HG03060 (cell line): ENCODE results near the gene GID8.

Experiments used
- ATAC-seq: cut with Tn5 transposase; IDR thresholded peaks from one replicate; pipeline ENCODE4 v1.9.1; 2021; ENCODE audit warnings: low read depth, moderate number of reproducible peaks; ENCODE audit not compliant: unreplicated experiment

The GID8 gene

GRCh38 chr20:62902926-62903615 is 34.9 kb upstream of the GID8 start:
- ATAC-seq: no peak

- ATAC-seq: no peak
Observed at GRCh38 chr20:62905536-62906117, 32.3 kb upstream of the GID8 start.

- no peak for ATAC-seq
Observed at GRCh38 chr20:62906209-62906608, 31.7 kb upstream of the GID8 start.

DNA sequence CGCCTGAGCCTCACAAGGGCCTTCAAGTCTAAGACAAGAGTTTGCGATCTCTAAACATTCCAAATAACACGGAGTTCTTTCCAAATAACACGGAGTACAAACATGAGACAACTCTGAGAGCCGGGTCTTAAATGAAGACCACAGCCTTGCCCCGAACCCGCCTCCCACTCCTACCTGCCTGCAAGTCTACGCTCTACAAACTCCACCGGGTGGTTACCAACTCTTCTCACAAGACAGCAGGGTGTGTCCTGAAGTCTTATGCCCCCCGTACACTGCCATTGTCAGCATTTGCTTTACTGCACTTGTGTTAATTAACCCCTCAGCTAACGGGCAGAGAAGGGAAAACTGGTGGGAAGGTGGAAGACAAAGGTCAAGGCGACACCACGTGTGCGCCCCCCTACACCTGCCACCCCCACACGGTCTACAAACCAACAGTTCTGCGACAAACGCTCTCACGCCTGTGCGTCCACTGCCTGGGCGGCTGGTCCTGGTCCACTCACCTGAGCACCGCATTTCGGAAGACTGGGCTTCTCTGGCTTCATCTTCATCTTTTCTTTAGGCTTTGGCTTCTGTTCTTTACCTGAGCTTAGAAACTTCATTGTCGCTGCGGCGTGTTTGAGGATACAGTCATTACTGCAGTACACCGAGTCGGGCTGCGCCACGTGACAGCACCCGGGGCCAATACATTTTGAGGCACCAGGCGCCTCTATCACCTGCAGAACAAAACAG is 31.1 kb upstream of the GID8 start:
- ATAC-seq: no peak

DNA sequence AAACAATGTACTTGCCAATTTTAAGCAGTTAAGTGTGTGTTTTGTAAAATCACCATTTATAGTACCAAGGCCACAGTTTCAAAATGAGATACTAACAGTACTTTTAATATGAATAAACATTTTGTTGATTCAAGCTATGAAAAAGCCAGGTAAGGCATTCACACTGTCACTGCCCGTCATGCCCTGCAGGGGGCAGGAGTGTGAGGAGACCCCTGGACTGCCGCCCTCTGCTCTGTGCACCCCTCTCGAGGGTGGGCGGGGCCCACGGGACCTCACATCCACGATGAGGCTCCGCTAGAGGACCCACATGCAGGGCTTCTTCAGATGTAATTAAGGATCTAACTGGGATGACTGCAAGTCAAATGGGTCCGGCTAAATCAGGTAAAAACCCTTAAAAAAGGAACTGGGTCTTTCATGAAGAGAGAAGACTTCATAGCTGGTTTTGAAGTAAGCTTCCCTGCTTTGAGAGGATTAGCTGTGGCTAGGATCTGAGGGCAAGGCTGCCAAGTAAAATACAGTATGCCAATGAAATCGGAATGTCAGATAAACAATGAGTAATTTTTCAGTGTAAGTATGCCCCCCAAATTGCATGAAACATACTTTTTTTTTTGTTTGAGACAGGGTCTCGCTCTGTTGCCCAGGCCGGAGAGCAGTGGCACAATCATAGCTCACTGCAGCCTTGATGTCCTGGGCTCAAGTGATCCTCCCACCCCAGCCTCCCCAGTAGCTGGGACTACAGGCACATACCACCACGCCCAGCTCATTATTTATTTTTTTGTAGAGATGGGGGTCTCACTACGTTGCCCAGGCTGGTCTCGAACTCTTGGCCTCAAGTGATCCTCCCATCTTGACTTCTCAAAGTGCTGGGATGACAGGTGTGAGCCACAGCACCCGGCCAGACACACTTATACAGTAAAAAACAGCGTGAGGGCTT is 30.3 kb upstream of the GID8 start:
- ATAC-seq: no peak

DNA sequence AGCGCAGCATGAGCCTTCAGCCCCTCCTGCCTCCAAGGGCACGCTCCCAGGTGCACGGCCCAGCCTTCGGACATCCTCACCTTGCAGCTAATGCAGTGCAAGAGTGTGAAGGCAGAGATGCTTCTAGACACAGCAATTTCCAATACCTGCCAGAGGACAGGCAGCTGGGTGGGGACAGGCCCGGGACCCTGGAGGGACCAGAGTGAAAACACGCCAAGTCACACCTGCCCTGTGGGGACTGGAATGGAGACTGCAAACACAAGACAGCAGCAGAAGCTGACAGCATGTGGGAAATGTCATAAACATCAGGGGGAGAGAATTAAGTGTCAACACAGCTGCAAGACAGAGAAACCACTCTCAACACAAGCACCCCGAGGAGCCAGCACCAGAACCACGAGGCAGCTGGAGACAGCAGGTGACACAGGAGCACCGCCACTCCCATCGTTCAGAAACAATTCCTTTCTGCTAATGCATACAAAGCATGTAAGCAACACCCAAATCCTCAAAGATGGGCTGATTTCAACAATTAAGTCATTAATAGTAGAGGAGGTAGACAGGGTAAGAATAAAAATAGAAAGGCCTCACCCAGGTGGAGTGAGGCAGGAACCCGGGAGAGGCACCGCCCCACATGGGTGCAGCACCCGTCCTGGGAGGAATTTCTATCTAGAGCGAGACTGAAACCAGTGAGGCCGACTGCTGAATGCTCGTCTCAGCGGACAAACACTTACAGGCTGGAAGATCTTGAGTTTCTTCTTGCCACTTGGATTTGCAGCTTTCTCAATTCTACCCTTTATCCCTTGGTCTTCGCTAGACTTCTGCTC is 28.8 kb upstream of the GID8 start:
- no peak for ATAC-seq

DNA sequence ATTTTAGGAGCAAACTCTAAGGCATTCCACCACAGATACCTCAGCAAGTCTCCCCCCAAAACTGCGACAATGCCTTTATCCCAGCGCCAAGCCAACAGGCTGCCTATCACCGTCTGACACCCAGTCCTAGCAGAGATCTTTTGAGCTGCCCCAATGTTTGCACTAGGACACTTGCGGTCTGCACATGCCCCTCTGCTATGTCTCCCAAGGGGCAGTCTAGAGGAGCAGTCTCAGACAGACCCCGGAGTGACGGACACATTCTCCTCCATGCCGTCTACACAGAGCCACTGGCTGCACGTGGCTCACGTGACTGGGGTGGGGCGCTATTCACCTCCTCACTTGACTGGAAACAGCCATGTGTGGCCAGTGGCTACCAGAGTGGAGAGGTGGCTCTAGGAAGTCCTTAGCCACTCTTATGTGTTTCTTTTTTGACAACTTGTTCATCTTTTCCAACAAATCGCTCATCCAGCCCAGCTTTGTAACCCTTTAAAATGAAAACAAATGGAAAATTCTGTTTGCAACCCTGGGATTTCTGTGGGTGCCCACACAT is 27.7 kb upstream of the GID8 start:
- no peak for ATAC-seq

- ATAC-seq: no peak
Observed at GRCh38 chr20:62910777-62911497, 27.0 kb upstream of the GID8 start.

DNA sequence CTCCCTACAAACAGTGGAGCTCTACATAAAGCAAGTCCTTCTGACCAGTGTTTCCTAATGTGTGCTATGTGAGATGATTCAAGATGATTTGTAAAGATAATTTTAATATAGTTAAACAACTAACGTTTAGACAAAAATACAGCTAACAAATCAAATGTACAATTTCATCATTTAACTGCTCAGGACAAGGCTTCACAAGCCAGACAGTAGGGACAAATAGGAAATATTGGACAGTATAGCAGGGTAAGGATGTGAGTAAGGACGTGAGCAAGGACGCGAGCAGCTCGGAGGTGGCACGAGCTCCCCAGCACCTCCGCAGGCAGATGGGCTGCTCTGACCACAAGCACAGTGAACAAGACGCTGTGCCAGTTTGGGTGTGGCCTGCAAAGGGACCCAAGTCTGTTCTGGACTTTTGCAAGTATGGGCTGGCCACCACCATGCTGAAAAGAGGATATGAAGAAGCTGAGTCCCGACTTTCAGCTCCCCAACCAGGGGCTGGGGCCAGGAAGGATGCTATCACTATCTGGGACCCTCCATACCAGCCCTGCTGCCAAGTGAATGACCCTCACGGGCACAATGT is 26.2 kb upstream of the GID8 start:
- ATAC-seq: no peak

DNA sequence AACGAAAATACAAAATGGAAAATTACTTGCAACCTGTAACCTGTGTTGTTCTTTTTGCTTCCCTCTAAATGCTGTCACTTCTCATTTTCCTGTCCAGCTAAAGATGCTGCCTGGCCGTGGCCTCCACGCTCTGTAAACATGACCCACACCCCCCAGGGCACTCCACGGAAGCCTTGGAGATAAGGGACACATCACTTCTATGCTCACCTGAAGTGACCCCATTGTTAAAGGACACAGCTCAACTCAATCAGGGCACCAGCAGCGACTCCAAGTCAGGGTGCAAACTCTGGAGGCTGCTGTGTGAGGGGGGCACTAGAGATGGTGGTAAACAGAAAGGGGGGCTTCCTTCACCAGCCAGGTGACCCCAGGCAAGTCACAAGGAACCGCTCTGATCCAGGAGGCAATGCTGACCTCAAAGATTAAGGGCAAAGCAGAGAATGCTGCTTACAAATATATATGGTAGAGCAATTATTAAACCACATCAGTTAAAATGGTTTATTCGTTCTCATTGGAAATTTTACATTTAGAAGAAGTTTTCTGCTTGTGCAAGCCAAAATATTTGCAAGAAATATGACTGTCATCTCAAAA is 24.8 kb upstream of the GID8 start:
- ATAC-seq: no peak

DNA sequence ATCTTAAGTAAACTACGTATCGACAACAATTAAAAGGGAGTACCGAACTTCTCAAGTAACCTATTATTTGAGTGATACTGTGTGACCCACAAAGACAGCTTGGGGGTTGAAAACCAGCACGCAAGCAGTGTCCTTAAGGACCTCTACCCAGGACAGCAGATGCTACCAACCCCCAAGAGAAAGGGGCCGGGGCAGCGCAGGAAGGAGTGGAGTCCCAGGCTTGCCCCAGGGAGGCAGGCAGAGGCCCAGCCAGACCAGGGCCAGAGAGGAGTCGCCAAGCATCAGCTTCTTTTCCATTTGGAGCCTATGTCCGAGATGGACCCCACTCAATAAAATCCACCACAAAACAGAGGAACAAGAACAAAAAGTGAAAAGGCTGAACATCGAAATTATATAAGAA is 23.5 kb upstream of the GID8 start:
- ATAC-seq: no peak

DNA sequence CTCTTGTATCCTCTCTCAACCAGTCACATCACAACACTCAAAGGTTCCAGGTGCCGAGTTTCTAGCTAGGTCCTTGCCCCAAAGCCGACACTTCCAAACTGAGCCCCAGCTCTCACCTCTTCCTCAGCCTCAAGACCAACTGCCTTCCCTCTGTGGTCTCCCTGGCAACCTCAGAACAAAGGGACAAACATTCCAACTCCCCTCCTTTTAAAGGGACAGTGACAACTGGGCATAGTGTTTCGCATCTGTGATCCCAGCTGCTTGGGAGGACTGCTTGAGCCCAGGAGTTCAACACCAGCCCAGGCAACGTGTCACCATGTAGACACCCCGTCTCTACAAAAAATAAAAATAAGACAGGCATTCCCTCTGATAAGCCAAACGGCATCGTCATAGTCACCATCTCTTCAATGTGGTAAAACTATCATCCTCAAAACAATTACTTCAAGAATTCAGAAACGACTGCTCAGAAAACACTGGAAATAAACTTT is 22.9 kb upstream of the GID8 start:
- ATAC-seq: no peak

DNA sequence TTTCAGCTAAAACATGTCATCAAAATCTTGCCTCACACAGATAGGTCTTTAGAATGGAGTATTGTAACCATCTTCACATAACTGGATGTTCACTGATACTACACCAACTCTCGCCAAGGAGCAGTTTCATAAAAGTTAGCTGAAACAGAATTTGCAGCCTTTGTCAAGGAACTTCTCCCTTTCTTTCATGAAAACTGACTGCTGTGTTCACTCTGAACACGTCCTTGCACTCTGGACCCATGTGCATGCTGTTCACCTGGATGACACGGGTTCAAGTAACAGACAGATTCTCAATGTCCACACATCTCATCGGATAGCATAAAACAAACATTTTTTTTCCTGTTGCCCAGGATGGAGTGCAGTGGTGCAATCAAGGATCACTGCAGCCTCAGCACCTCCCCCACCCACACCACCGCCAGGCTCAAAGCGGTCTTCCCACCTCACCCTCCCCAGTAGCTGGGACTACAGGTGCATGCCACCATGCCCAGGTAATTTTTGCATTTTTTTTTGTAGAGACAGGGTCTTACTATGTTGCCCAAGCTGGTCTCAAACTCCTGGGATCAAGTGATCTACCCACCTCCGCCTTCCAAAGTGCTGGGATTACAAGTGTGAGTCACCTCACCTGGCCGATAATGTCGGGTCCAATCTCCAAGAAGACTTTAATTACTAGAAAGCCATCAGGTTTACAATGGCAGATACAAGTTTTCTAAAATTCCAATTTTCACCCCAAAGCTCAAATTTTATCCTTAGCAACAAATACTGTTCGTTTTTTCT is 21.1 kb upstream of the GID8 start:
- ATAC-seq: no peak

- ATAC-seq: no peak
Observed at GRCh38 chr20:62917720-62918119, 20.2 kb upstream of the GID8 start.

DNA sequence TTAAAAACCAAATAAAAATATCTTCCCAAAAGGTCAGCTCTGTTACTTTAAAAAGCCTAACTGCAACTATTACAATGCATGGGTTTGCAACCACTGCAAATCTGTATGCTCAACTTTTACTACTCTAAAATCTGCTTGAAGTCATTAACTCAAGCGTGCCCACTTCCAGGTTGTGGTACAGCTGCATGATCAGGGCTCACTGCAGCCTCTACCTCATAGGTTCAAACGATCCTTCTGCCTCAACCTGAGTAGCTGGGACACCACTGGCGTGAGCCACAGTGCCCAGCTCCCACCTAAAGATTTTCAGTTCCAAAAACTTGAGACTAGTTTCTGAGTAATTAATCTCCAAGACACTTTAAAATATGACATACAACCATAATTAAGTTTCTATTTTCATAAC is 19.8 kb upstream of the GID8 start:
- no peak for ATAC-seq

DNA sequence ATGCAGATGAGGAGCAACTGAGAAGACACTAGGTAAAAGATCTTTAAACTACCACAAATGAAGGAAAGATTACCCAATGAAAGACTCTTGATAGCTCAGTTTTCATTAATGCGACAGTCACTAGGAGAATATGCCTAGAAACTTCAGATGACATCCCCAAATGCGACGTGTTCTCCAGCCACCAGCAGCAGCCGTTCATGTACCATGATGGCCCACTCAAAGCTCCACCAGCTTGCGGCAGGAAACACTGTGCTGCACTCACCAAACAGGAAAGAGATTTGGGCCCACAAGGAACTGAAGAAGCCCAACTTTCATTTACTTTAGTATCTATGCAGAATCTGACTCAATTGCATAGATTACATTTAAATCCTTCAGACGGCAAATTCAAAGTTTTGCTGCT is 19.1 kb upstream of the GID8 start:
- ATAC-seq: no peak

GRCh38 chr20:62920039-62920645 is 17.8 kb upstream of the GID8 start:
- no peak for ATAC-seq
